Renal cortical epithelial cell (primary cell): ENCODE data around the gene FDXACB1. TPM values are rescaled to one million over a fixed set of nuclear protein-coding genes. Genes with fewer than 3 reads are reported as not detected.

Experiments
- DNase-seq: peaks from one replicate; pipeline ENCODE4 v3.0.0-alpha.2; 2011; ENCODE audit warnings: low read depth
- total RNA-seq: library from RNA; depleted of rRNA; stranded (reverse); fragments of >200 nt; gene quantifications from 2 replicates; pipeline ENCODE4 v1.2.3, GENCODE V29; 2014

Gene FDXACB1, protein sequence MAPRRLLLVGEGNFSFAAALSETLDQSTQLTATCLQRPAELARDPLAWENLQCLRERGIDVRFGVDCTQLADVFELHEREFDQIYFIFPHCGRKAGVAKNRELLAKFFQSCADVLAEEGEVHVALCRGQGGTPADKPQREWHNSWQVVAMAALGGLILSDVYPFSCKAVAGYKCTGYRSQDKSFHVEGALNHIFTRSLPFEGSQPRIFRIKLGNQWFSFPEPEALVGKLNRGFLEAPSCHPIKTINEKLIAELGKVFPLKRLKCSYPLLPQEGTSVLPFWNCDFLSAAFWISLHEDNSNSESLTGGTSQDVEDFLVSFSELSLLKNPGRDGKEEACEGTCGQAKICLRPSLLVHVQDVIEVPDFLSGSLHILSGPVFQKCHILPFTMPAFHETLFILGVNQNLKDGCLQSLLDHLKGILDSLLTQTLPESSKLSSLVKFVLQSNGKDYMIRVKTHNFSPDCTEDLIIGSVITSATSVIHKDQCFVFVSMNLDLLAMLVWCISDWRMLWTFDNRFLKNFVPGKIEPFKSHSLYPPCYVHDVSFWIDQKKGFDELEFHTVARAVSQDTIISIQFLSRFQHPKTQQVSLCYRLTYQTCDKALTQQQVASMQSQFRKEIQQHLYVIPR
- total RNA-seq: 3.0 and 3.4 TPM in 2 replicates

DNA sequence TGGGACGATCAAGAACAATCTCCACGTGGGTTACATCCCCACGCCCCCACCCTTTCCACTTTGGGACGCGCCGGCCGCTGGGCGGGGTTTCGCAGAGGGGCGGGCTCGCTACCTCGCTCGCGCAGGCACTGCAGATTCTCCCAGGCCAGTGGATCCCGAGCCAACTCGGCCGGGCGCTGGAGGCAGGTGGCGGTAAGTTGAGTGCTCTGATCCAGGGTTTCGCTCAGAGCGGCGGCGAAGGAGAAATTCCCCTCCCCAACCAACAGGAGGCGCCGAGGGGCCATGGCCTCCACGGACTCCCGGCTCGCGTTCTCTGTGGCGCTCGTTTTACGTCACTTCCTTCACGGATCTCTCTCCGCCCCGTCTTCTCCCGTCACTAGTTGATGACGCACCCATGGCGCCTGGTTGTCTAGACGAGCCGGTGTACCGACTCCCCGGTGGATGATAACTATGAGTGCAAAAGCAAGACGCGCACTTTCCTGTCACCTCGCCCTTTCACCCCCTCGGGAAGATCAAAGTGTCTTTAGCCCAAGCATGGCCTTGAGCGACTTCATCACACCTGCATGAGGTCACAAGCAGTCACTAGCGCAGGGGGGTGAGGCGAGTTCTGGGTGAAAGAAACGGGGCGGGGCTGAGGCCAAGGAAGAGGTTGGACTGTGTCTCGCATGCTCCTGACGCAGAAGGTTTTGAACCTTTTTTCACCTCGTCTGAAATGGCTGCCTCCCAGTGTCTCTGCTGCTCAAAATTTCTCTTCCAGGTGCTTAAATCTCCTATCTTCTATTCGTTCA lies at the start of gene FDXACB1, which contains the start of gene CFAP68:
TSS of gene FDXACB1 (minus strand) at position 317 of the 788 bp plus-strand sequence. CDS start at position 284, 33 bp downstream.
TSS of gene CFAP68 (plus strand) at position 693 of the 788 bp plus-strand sequence. CDS start at position 713, 20 bp downstream.
- peak; percentile 93 for DNase-seq

DNA sequence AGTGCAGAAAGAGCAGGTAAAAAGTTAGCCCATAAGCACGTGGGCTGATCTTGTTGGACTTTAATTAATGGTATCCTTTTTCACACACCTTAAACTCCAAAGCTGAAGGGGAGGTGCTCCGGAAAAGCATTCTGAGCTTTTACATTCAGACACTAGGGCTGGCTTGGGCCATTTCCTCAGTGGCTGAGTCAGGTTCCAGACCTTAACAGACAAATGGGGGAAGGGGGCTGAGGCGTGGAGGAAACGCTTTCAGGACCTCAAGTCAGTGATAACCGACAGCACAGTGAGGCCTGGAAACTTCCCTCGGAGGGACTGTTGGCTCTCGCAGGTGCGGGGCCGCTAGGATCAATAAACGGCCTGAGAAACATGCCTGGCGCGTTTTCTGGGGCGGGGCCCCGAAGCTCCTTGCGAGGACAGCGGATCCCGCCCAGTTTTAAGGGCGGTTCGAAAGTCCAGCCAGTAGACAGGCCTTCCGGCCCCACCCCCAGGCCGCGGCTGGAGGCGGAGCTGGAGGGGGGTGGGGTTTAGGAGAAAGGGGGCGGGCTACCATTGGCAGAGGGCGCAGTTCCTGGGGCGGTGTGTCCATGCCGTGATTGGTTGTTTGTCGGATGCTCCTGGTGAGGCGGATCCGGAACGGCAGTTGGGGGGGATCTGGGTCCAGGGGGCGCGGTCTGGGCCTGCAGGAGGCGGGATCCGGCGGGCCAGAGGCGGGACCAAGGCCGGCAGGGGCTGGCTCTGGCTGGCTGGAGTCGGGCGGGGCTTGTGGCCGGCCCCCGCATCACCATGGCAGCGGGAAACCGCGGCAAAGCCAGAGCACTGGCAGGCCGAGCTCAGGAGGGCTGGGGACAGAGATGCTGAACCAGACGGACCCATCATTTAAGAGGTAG lies 47.8 kb upstream of the FDXACB1 start:
- DNase-seq: peak; percentile 91

DNA sequence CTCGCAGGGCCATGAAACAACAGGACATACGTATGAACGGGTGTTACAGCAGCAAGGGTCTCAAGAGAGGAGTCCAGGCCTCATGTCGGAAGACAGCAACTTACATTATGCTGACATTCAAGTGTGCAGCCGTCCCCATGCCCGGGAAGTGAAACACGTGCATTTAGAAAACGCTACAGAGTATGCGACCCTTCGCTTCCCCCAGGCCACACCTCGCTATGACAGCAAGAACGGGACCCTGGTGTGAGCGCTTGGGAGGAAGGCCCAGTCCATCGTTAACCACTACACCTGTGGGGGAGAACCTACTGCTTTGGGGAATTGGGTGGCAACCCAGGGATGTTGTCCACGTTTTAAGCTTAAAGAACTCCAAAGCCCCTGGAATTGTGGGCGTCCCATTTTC lies 47.0 kb upstream of the FDXACB1 start:
- no peak for DNase-seq

DNA sequence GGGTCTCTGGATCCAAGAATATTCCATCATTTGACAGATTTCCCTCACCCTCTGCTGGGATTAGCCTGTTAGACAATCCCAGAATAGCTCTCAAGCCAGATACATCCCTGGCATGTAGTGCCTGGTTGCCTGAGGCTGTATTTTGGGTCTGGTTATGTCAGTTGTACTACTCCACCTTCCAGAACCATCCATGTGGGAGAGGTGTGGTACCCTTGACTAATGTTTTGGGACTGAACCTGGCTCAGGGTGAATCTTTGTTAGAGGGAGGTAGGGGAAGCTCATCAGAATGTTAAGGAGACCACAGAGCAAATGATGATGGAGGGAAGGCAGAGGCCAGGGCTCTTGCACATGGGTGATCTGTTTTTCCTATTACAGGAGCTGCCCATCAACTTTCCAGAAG lies 45.0 kb upstream of the FDXACB1 start:
- DNase-seq: no peak

DNA sequence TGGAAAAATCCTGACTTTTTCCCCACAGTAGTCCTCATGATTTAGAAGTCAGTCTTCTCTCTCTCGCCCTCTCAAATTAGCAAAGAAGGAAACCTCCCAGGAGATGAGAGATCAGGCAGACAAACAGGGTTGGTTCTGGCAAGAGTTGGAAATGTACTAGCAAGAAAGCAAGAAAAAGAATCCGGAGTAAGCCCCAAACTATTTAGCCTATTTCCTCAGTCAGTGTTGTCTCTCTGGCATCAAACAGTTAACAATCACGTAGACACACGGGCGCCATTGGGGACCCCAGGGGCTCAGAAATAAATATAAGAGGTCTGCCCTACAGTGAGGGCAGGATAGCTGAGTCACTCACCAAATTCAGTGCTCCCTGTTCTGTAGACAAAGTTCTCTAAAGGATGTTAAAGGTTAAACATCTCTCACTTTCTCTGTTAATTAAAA lies 44.4 kb upstream of the FDXACB1 start:
- peak; percentile 59 for DNase-seq

DNA sequence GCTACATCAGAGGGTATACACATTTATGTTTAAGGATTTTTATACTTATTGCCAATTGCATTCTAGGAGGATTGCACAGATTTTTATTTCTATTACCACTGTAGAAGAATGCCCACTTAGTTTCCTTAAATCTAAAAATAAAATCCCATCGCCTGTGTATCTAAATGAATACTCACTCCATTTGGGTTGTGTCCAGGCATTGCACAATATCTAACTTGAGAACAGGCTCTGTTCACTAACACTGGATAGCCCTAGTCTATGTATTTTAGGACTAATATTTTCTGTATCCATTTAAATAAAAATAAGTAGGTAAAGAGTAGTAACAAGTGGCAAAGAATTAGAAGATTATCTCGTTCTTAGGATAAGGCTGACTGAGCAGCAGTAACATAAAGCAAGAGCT lies 43.8 kb upstream of the FDXACB1 start:
- DNase-seq: peak; percentile 86

DNA sequence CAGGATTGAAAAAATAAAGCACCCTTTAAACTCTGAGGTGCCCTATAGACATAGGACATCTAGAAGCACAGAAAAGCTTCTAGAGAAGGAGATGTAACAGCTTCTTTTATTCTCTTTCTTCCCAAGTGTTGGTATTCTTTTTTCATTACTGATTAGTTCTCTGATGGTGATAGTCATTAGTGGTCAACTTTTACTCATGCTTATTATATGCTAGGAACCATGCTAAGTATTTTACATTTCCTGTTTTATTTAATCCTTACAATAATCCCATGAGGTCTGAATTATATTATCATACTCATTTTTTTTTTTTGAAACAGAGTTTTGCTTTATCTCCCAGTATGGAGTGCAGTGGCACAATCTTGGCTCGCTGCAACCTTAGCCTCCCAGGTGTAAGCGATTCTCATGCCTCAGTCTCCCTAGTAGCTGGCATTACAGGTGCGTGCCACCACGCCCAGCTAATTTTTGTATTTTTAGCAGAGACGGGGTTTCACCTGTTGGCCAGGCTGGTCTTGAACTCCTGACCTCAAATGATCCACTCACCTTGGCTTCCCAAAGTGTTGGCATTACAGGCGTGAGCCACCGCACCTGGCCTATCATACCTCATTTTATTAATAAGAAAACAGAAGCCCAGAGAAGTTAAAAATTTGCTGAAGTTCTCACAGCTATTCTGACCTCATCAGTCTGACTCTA lies 42.7 kb upstream of the FDXACB1 start:
- DNase-seq: no peak

DNA sequence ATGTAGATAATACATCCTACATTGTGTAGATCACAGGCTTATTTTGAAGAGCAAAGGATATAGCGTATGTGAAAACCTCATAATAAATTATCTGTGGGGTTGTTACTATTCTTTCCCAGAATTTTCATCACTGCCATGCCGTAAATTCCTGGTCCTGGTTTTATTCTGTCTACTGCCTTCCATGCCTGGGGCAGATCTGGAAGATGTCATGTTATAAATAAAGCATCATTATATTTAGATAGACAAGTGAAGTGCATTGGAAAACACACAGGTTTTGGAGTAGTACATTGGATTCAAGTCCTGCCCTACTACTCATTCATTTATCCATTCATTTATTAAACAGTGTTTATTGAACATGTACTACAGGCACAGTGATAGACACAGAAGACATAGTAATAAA lies 41.9 kb upstream of the FDXACB1 start:
- no peak for DNase-seq

DNA sequence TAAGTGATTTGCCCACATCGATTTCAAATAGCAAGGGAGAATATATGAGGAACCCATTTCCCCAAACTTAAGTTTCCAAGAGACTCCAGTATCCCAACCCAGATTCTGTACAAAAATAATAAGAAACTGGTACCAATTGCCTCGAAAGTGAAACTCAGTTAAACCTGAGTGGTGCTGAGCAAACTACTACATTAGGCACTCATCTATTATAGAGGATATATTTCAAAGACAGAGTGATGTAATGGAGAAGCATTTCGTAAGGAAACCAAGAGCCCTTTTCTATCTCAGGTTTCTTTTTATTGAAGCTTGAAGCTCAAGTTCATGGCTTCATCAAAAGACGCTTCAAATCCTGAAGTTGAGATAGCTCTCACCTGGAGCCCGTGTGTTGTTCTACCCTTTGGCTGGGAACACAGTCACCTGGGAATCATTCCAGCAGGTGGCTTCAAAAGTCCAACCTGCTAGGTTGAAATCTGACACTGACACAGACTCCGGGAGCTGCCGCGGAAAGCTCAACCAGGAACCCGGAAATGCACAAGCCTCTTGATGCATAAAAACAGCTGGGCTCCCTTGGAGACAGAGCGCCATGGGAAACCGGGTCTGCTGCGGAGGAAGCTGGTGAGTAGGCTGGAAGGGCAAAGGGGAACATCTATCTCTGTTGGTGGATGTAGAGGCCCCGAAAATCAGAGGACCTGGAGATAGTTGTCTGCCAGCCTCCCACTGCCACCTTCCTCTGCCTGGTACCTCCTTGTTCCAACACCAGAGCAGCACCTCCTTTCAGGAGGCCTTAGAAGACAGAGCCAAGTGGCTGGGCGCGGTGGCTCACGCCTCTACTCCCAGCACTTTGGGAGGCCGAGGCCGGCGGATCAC lies 39.7 kb upstream of the FDXACB1 start, which contains the start of gene C11orf52:
TSS of gene C11orf52 (plus strand) at position 524 of the 867 bp plus-strand sequence. CDS start at position 584, 60 bp downstream.
- peak; percentile 85 for DNase-seq

DNA sequence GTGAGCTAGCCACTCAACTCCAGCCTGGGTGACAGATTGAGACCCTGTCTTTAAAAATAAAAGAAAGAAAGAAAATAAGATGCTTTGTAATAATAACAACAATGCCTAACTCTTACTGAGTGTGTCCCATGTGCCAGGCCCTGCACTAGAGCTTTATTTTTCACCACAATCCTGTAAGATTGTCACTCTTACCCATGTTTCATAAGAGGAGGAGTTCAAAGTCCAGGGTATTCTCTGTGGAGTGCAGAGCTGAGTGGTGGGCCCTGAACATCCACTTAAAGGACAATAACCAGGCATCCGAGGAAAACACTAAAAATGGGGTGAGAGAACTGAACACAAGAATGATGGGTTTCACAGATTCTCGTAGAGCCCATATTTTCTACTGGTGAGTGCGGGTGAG lies 38.8 kb upstream of the FDXACB1 start:
- DNase-seq: no peak

DNA sequence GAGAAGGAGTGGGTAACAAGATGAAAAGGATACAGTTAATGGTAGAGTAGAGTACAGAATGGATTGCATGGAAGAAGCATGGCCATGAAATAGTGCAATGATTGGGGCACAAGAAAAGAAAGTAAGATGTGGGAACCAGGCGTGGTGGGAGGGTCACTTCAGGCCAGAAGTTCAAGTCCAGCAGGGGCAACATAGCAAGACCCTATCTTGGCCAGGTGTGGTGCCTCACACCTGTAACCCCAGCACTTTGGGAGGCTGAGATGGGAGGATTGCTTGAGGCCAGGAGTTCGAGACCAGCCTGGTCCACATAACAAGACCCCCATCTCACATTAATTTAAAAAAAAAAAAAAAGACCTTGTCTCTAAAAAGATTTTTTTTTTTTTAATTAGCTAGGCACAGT lies 38.3 kb upstream of the FDXACB1 start:
- DNase-seq: no peak

DNA sequence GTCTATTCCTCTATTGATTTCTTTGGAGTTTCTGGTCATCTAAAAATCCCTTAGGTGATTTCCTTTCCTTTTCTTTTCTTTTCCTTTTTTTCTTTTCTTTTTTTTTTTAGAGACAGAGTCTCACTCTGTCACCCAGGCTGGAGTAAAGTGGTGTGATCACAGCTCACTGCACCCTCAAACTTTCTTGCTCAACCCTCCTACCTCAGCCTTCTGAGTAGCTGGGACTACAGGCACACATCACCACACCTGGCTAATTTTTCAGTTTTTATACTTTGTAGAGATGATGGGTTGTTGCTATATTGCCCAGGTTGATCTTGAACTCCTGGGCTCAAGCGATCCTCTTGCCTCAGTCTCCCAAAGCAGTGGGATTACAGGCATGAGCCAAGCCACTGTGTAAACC lies 37.8 kb upstream of the FDXACB1 start:
- DNase-seq: no peak

DNA sequence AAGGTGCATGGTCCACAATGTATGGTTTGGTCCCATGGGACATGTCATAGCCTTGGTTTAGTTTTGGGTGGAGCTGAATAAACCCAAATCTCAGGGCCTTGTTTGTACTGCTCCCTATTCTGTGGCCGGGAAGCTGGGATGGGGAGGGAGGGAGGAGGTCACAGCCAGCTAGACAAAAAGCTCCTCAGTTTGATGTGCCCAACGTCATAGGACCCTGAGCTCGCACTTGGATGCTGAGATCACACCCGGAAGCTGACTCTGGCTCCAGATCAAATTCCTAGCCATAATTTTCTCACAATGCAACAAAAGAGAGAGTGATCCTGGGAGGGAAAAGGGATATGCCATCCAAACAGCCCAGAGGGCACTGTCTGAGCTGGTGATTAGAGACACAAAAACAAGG lies 35.0 kb upstream of the FDXACB1 start:
- peak; percentile 52 for DNase-seq

DNA sequence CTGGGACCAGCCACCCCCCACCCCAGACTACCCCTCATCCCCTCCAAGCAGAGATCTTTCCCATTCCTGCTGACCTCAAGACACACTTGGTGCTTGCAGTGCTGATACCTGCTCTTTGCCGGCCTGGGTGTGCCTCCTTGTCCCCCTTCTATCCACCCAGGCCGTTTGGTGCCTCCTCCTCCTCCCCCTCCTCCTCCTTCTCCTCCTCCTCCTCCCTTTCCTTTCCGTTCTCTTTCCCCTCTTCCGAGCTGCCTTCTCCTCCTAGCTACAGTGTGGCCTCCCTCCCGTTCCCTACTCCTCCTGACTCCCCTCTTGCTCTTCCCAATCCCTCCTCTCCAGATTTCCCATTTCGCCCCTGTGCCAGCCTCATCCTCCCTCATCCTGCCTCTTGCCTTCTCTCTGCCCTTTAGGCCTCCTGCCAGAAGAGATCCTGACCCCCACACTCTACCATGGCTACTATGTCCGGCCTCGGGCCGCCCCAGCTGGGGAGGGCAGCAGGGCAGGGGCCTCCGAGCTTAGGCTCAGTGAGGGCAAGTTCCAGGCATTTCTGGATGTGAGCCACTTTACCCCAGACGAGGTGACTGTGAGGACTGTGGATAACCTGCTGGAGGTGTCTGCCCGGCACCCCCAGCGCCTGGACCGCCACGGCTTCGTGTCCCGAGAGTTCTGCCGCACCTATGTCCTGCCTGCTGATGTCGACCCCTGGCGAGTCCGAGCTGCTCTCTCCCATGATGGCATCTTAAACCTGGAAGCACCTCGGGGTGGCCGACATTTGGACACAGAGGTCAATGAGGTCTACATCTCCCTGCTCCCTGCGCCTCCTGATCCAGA lies 34.3 kb upstream of the FDXACB1 start:
- no peak for DNase-seq

DNA sequence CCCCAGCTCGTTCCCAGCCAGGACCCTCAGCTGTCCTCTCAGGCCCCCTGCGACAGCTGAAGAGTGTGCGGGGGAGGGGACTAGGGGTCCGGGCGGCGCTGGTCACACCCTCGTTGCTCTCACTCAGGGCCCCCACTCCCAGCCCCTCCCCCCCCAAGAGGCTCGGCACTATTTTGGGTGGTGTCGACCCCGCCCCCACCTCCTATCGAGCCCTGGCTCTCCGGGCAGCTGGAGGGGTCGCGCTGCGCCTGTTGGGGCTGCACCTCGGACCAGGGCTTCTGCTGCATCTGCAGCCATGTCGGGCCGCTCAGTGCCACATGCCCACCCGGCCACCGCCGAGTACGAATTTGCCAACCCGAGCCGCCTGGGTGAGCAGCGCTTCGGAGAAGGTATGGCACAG lies 33.6 kb upstream of the FDXACB1 start, which contains the start of gene HSPB2:
TSS of gene HSPB2 (plus strand) at position 200 of the 400 bp plus-strand sequence. CDS start at position 296, 96 bp downstream.
- no peak for DNase-seq

DNA sequence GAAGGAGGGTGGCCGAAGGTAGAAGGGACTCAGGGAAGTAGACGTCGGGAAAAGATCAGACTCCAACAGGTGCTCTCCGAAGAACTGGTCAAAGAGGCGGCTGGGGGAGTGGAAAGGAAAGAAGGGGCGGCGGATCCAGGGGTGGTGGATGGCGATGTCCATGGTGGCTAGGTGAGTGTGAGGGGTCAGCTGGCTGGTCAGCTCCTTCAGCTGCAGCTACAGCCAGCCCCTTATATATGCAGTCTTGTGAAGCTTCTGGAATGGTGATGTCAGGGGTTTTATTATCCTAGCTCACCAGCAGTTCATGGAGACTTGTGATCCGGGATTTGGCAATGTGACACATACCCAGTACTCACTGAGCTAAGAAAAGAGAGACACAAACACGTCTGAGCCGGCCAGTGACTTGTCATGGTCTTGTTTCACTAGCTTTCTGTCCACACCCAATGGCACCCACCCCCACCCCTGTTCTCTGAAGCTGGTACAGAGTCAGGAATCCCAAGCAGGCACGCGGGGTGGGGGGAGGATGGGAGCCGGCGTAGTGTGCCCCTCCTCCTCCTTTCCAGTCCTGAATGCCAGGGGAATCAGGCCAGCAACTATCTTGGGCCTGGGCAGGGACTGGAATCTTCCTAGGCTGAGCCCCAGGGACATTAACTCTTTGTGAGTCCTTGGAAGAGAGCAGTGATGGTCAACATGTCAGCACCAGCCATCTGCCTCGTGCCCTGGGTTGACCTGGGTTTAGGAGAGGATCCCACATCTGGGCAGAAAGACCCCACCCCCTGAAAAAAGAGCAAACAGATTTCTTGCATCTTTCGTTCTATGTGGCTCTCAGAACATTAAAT lies 32.8 kb upstream of the FDXACB1 start, which contains the start of gene CRYAB:
TSS of gene CRYAB (minus strand) at position 208 of the 839 bp plus-strand sequence. CDS start at position 162, 46 bp downstream.
- DNase-seq: peak; percentile 100
